Naive B cell (primary cell): Measurements from ENCODE around the gene LAMA5. TPM values are rescaled to one million over a fixed set of nuclear protein-coding genes. Genes with fewer than 3 reads are reported as not detected.

Source experiments
- ATAC-seq, 2 donors: fragments of 150-1000 bp; cut with Tn5 transposase; 2 replicates each; pipeline ENCODE4 v1.10.0; 2021; ENCODE audit warnings: low read depth in 2 of 2, mild to moderate bottlenecking in 2 of 2, moderate library complexity in 2 of 2
- DNase-seq: peaks from one replicate; pipeline ENCODE4 v3.0.0; 2022
- H3K27ac Mint-ChIP-seq, 6 donors: one replicate each; pipeline ENCODE4 v1.8.0; 2020 to 2022; ENCODE audit warnings: mild to moderate bottlenecking in 6 of 6, mixed read lengths in 6 of 6, moderate library complexity in 5 of 6, inconsistent platforms in 2 of 6
- H3K27me3 Mint-ChIP-seq, 3 donors: one replicate each; pipeline ENCODE4 v1.8.0; 2021 to 2022; ENCODE audit warnings: mixed read lengths in 3 of 3, mild to moderate bottlenecking in 1 of 3
- H3K36me3 Mint-ChIP-seq, 2 donors: one replicate each; pipeline ENCODE4 v1.8.0; 2020 to 2022; ENCODE audit warnings: mixed read lengths in 2 of 2, inconsistent platforms in 1 of 2, mild to moderate bottlenecking in 1 of 2
- H3K4me1 Mint-ChIP-seq, 3 donors: one replicate each; pipeline ENCODE4 v1.8.0; 2020 to 2022; ENCODE audit warnings: mixed read lengths in 3 of 3, inconsistent platforms in 1 of 3, mild to moderate bottlenecking in 1 of 3, moderate library complexity in 1 of 3
- H3K4me3 Mint-ChIP-seq, 8 donors: one replicate each; pipeline ENCODE4 v1.8.0; 2020 to 2022; ENCODE audit warnings: mild to moderate bottlenecking in 8 of 8, mixed read lengths in 8 of 8, moderate library complexity in 8 of 8, inconsistent platforms in 2 of 8
- H3K9me3 Mint-ChIP-seq, 7 donors: one replicate each; pipeline ENCODE4 v1.8.0; 2020 to 2022; ENCODE audit warnings: mixed read lengths in 7 of 7, mild to moderate bottlenecking in 5 of 7, inconsistent platforms in 2 of 7, moderate library complexity in 1 of 7
- polyA plus RNA-seq, 6 donors: library from polyadenylated mRNA; unstranded; fragments of 300-500 nt; fragmentation: Illumina TruSeq; gene quantifications; one replicate each; pipeline ENCODE4 v1.2.3, GENCODE V29; 2021; ENCODE audit warnings: low read depth in 6 of 6

The LAMA5 gene
- polyA plus RNA-seq, 6 donors from 2014 or later: 0.50 to 11.9 (median 6.1) TPM

GRCh38 chr20:62400021-62400420 is 32.9 kb upstream of the LAMA5 start:
- no peak for DNase-seq
- H3K27ac Mint-ChIP-seq: no peak overlapping the region
- H3K4me1 Mint-ChIP-seq: peaks cover 10 to 27% (median 18%) of the 10 kb centered on the region in 3 donors
- no peaks in the 10 kb centered on the region for H3K27me3 Mint-ChIP-seq
- peaks cover 0 to 8% of the 10 kb centered on the region in 2 donors for H3K36me3 Mint-ChIP-seq
- no peak for ATAC-seq
- no peak overlapping the region for H3K4me3 Mint-ChIP-seq
- peaks cover 0 to 7% (median 0%) of the 10 kb centered on the region in 7 donors for H3K9me3 Mint-ChIP-seq

GRCh38 chr20:62398120-62398821 is 31.2 kb upstream of the LAMA5 start:
- no peak overlapping the region for H3K4me3 Mint-ChIP-seq
- H3K36me3 Mint-ChIP-seq: peaks cover 0 to 8% of the 10 kb centered on the region in 2 donors
- H3K9me3 Mint-ChIP-seq: peaks cover 0 to 7% (median 0%) of the 10 kb centered on the region in 7 donors
- H3K27ac Mint-ChIP-seq: peak overlapping the region in 2 of 6 donors; percentile 79 to 85
- DNase-seq: no peak
- H3K4me1 Mint-ChIP-seq: peaks cover 10 to 20% (median 12%) of the 10 kb centered on the region in 3 donors
- no peak for ATAC-seq
- no peaks in the 10 kb centered on the region for H3K27me3 Mint-ChIP-seq

DNA sequence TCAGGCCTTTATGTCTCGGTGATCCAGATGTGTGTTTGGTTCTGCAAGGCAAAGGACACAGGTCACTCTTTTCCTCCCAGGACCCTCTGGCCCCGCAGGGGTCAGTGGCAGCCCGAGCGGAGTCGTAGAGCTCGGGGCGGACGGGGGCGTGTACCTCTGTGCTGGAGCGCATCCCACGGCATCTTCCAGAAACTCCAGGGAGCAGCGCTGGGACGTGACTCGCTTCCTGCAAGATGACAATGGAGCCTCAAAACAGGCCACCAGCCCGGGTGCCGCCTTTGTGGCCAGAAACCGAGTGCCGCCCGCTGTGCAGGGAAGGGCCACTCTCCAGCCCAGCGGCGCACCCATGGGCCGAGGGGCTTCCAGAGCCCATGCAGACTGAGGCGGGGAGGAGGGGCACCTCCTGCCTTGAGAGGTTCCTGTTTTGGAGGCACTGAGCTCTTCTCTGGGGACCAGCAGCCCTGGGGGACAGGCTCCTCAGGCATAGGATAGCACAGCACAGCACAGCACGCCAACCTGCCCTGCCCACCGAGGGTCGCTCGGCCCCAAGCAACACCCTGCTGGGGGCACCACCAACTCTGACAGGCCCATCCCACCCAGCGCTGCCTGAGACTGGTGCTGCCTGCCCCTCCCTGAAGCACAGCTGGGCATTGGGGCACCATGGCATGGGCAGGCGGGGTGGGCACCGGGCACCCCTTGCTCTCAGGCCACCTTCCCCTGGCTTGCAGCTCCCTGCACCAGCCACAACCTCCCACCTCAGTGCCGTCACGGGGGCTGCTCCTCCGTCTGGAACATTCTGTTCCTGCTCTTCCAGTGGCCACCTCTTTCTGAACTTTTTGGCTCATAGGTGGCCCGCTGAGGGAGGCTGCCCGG is 29.5 kb upstream of the LAMA5 start:
- Mint-ChIP-seq H3K4me1 (peaks cover 7 to 12% (median 7%) of the 10 kb centered on the region in 3 donors), H3K36me3 (peaks cover 0 to 8% of the 10 kb centered on the region in 2 donors)

GRCh38 chr20:62395311-62396242 is 28.5 kb upstream of the LAMA5 start:
- Mint-ChIP-seq H3K27me3 (no peaks in the 10 kb centered on the region), H3K4me3 (no peak overlapping the region), H3K27ac (peak overlapping the region in 1 of 6 donors; percentile 53), H3K9me3 (peaks cover 0 to 7% (median 0%) of the 10 kb centered on the region in 7 donors), H3K36me3 (peaks cover 0 to 8% of the 10 kb centered on the region in 2 donors), H3K4me1 (peaks cover 2 to 9% (median 7%) of the 10 kb centered on the region in 3 donors)
- DNase-seq: no peak
- ATAC-seq: no peak

More for the DNA sequence above, 29.5 kb upstream of the LAMA5 start:
- no peaks in the 10 kb centered on the region for H3K27me3 Mint-ChIP-seq
- no peak for DNase-seq
- peak overlapping the region in 1 of 6 donors; percentile 47 for H3K27ac Mint-ChIP-seq
- no peak overlapping the region for H3K4me3 Mint-ChIP-seq
- no peak for ATAC-seq
- H3K9me3 Mint-ChIP-seq: peaks cover 0 to 7% (median 0%) of the 10 kb centered on the region in 7 donors

DNA sequence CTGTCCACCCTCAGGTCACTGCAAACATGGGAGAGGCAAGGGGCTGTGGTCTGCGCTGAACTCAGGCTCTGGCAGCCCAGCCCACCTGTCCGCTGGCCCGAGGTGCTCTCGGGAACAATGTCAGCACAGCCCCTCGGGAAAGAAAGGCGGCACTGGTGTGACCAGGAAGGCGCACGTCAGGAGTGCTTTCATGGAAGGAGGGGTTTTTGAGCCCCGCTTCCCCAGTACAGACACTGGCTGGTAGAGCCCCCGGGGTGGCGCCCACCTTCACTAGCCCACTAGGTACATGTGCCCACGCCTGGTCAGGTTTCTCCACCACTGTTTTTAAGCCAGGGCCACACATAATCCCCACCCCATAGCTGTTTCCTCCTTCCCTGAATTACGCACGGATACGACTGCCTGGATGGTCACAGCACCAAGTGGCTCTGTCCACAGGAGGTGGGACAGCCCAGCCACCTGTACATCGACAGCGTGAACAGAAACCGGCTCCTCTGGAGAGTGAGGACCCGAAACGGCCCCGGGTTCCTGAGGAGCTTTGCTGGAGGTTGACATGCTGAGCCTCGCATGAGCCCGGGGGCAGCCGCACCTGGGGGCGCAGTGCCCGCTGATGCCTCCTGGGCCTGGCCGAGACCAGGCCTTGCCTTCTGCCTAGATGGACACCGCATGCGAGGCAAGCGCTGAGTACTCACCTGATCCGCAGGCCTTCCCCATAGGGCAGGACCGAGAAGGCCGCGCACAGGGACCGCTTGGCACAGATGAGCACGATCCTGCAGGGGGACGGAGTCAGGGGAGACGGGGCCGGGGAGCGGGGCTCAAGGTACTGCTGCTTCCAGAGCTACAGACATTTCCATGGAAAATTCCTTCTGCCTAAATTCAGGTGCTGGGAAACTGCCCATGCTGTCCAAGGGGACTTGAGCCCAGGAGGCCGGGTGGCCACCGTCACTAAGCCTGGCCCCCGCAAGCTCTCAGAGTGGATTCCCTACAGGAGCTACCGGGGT is 27.4 kb upstream of the LAMA5 start:
- Mint-ChIP-seq H3K4me3 (peak overlapping the region in 1 of 8 donors; percentile 69), H3K4me1 (peaks cover 7 to 17% (median 8%) of the 10 kb centered on the region in 3 donors)

GRCh38 chr20:62393830-62394229 is 26.7 kb upstream of the LAMA5 start:
- H3K4me1 Mint-ChIP-seq: peaks cover 7 to 18% (median 15%) of the 10 kb centered on the region in 3 donors

More for the DNA sequence above, 27.4 kb upstream of the LAMA5 start:
- no peak for ATAC-seq
- no peak for DNase-seq
- Mint-ChIP-seq H3K27ac (peak overlapping the region in 3 of 6 donors; percentile 47 to 94 (median 88)), H3K9me3 (peaks cover 0 to 7% (median 0%) of the 10 kb centered on the region in 7 donors), H3K36me3 (peaks cover 0 to 8% of the 10 kb centered on the region in 2 donors), H3K27me3 (no peaks in the 10 kb centered on the region)

GRCh38 chr20:62393335-62393665 is 26.2 kb upstream of the LAMA5 start:
- peak overlapping the region in 1 of 6 donors; percentile 49 for H3K27ac Mint-ChIP-seq
- peaks cover 0 to 8% of the 10 kb centered on the region in 2 donors for H3K36me3 Mint-ChIP-seq
- no peak for DNase-seq
- ATAC-seq: no peak
- peaks cover 0 to 7% (median 0%) of the 10 kb centered on the region in 7 donors for H3K9me3 Mint-ChIP-seq
- H3K27me3 Mint-ChIP-seq: no peaks in the 10 kb centered on the region
- H3K4me1 Mint-ChIP-seq: peaks cover 7 to 23% (median 20%) of the 10 kb centered on the region in 3 donors
- H3K4me3 Mint-ChIP-seq: no peak overlapping the region

More at GRCh38 chr20:62393830-62394229, 26.7 kb upstream of the LAMA5 start:
- Mint-ChIP-seq H3K9me3 (peaks cover 0 to 7% (median 0%) of the 10 kb centered on the region in 7 donors), H3K27me3 (no peaks in the 10 kb centered on the region), H3K4me3 (no peak overlapping the region), H3K27ac (no peak overlapping the region), H3K36me3 (peaks cover 0 to 8% of the 10 kb centered on the region in 2 donors)
- ATAC-seq (no peak), DNase-seq (no peak)

- no peaks in the 10 kb centered on the region for H3K27me3 Mint-ChIP-seq
- no peak overlapping the region for H3K4me3 Mint-ChIP-seq
- ATAC-seq (no peak), DNase-seq (no peak)
- peaks cover 0 to 2% (median 0%) of the 10 kb centered on the region in 7 donors for H3K9me3 Mint-ChIP-seq
- H3K36me3 Mint-ChIP-seq: peaks cover 0 to 3% of the 10 kb centered on the region in 2 donors
- H3K27ac Mint-ChIP-seq: no peak overlapping the region
- H3K4me1 Mint-ChIP-seq: peaks cover 4 to 28% (median 24%) of the 10 kb centered on the region in 3 donors
Observed at GRCh38 chr20:62392621-62393334, 25.7 kb upstream of the LAMA5 start.

- H3K27me3 Mint-ChIP-seq: no peaks in the 10 kb centered on the region
- ATAC-seq: no peak
- no peak for DNase-seq
- H3K4me3 Mint-ChIP-seq: peak overlapping the region in 1 of 8 donors; percentile 51
- H3K27ac Mint-ChIP-seq: no peak overlapping the region
- no peaks in the 10 kb centered on the region for H3K36me3 Mint-ChIP-seq
- no peaks in the 10 kb centered on the region for H3K9me3 Mint-ChIP-seq
- H3K4me1 Mint-ChIP-seq: peaks cover 8 to 28% (median 26%) of the 10 kb centered on the region in 3 donors
Observed at GRCh38 chr20:62392077-62392418, 24.9 kb upstream of the LAMA5 start.

DNA sequence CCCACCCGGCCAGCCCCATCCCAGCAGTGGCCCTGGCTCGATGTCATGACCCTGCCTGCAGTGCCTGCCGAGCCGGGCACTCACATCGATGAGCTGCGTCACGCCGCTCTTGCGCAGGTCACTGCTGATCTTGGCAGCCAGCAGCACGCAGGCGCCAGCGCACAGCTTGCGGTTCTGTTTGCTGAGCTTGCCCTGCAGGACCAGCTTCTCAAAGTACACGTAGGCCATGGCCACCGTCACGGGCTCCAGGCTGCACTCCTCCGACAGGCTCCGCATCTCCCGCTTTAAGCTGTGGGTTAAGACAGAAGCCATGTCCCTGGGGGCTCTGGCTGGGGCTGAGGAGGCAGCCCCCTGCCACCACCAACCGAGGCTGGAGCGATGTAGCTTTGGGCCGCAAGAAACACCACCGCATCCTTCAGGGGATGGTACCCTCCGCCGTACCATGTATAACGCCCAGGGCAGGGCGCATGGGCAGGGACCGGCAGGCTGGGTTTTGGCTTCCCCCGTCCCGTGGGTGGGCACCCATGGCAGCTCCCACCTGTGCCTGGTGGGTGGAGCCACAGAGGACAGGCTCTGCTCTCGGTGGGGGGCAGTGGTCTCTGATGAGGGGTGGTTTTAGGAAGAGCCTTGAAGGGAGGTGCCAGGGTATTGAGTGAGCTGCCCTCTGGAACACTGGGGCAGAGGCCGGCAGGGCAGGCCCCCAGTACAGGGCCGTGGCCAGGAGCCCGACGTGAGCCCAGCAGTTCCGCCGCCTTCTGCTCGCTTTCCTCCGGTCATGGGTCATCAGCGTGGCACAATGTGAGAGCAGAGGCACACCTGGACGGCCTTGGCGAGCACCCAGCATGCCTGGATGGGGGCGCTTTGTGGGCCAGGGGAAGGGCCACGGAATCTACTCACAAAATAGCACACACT is 24.3 kb upstream of the LAMA5 start:
- Mint-ChIP-seq H3K27me3 (no peaks in the 10 kb centered on the region), H3K27ac (peak overlapping the region in 2 of 6 donors; percentile 14 to 29), H3K4me3 (no peak overlapping the region), H3K4me1 (peaks cover 6 to 28% (median 25%) of the 10 kb centered on the region in 3 donors), H3K9me3 (no peaks in the 10 kb centered on the region), H3K36me3 (no peaks in the 10 kb centered on the region)
- ATAC-seq: no peak
- DNase-seq: no peak
